ENCODE data around the gene RCAN2. TPM values are rescaled to one million over a fixed set of nuclear protein-coding genes. Genes with fewer than 3 reads are reported as not detected.

RCAN2 gene
- total RNA-seq, 1 experiment from 2014 or later: 0.05 TPM

DNA sequence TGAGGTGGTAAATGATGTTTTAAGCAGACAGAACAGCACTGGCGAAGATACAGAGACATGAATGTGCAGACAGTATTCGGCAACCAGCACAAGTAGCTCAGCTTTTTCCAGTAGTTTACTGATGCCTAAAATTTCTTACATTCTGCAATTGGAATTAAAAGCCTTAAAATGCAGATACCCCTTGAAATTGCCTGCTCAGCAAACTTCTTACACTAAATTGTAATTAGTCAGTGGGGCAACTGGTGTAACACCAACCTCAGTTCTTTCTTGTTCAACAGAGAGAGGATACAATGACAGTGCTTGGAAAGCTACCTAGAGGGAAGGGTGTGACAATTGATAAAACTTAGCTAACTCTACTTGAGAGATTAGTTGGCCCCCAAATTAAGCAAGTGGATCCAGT, 199.4 kb downstream of the RCAN2 start:
- no peak for ATAC-seq
- no peak for DNase-seq (ENCODE audit: low read depth, low spot score)
- no peak overlapping the region for H3K27ac ChIP-seq (ENCODE audit: low read length)
- TF ChIP-seq CTCF (IDR thresholded peaks at IDR 0.05) (no peak), SIN3A (IDR thresholded peaks at IDR 0.05; ENCODE audit: borderline replicate concordance, insufficient read depth, low read depth, low read length) (no peak), POLR2AphosphoS5 (IDR thresholded peaks at IDR 0.05; ENCODE audit: low read depth, low read length) (no peak), TCF7L2 (IDR thresholded peaks at IDR 0.05; ENCODE audit: low read depth, low read length) (no peak)
- TF ChIP-seq, protein P1, sequence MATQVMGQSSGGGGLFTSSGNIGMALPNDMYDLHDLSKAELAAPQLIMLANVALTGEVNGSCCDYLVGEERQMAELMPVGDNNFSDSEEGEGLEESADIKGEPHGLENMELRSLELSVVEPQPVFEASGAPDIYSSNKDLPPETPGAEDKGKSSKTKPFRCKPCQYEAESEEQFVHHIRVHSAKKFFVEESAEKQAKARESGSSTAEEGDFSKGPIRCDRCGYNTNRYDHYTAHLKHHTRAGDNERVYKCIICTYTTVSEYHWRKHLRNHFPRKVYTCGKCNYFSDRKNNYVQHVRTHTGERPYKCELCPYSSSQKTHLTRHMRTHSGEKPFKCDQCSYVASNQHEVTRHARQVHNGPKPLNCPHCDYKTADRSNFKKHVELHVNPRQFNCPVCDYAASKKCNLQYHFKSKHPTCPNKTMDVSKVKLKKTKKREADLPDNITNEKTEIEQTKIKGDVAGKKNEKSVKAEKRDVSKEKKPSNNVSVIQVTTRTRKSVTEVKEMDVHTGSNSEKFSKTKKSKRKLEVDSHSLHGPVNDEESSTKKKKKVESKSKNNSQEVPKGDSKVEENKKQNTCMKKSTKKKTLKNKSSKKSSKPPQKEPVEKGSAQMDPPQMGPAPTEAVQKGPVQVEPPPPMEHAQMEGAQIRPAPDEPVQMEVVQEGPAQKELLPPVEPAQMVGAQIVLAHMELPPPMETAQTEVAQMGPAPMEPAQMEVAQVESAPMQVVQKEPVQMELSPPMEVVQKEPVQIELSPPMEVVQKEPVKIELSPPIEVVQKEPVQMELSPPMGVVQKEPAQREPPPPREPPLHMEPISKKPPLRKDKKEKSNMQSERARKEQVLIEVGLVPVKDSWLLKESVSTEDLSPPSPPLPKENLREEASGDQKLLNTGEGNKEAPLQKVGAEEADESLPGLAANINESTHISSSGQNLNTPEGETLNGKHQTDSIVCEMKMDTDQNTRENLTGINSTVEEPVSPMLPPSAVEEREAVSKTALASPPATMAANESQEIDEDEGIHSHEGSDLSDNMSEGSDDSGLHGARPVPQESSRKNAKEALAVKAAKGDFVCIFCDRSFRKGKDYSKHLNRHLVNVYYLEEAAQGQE (IDR thresholded peaks at IDR 0.05; ENCODE audit: insufficient read depth in 1 of 2, low read depth in 2 of 2, low read length in 1 of 2): no peak
- ChIA-PET CTCF (no interaction called here), POLR2A (no interaction called here)
- H3K4me1 ChIP-seq (ENCODE audit: control insufficient read depth, insufficient read depth, low read length): no peaks in the 10 kb centered on the region
- H3K27me3 ChIP-seq (ENCODE audit: control insufficient read depth, insufficient read depth, low read length): no peaks in the 10 kb centered on the region
- in situ Hi-C loops (cut with HindIII; ENCODE audit: low pct_unique_long_range_greater_than_20kb, low sequenced_read_pairs) (no loop called here), intact Hi-C loops (cut with micrococcal nuclease; ENCODE audit: unreplicated experiment) (no loop called here)
- H3K36me3 ChIP-seq (ENCODE audit: control insufficient read depth, insufficient read depth, low read length): no peaks in the 10 kb centered on the region
- no peaks in the 10 kb centered on the region for H3K9me3 ChIP-seq (ENCODE audit: control insufficient read depth, insufficient read depth, low read depth, low read length)
- no TSS peak for BruUV-seq (replicated peaks)
- no peak overlapping the region for H3K4me3 ChIP-seq (ENCODE audit: low read depth in 2 of 2, low read length in 2 of 2)

GRCh38 chr6:46291275-46291633, 200.0 kb downstream of the RCAN2 start:
- ChIA-PET CTCF (no interaction called here), POLR2A (no interaction called here)
- no peak overlapping the region for H3K4me3 ChIP-seq (ENCODE audit: low read depth in 2 of 2, low read length in 2 of 2)
- H3K27me3 ChIP-seq (ENCODE audit: control insufficient read depth, insufficient read depth, low read length): no peaks in the 10 kb centered on the region
- TF ChIP-seq TCF7L2 (IDR thresholded peaks at IDR 0.05; ENCODE audit: low read depth, low read length) (no peak), CTCF (IDR thresholded peaks at IDR 0.05) (no peak), POLR2AphosphoS5 (IDR thresholded peaks at IDR 0.05; ENCODE audit: low read depth, low read length) (no peak), SIN3A (IDR thresholded peaks at IDR 0.05; ENCODE audit: borderline replicate concordance, insufficient read depth, low read depth, low read length) (no peak)
- TF ChIP-seq, protein P1 (IDR thresholded peaks at IDR 0.05; ENCODE audit: insufficient read depth in 1 of 2, low read depth in 2 of 2, low read length in 1 of 2): no peak
- no peaks in the 10 kb centered on the region for H3K9me3 ChIP-seq (ENCODE audit: control insufficient read depth, insufficient read depth, low read depth, low read length)
- no peaks in the 10 kb centered on the region for H3K4me1 ChIP-seq (ENCODE audit: control insufficient read depth, insufficient read depth, low read length)
- no peaks in the 10 kb centered on the region for H3K36me3 ChIP-seq (ENCODE audit: control insufficient read depth, insufficient read depth, low read length)
- in situ Hi-C loops (cut with HindIII; ENCODE audit: low pct_unique_long_range_greater_than_20kb, low sequenced_read_pairs): no loop called here
- H3K27ac ChIP-seq (ENCODE audit: low read length): no peak overlapping the region
- intact Hi-C loops (cut with micrococcal nuclease; ENCODE audit: unreplicated experiment): no loop called here
- ATAC-seq (no peak), DNase-seq (ENCODE audit: low read depth, low spot score) (no peak)
- no TSS peak for BruUV-seq (replicated peaks)
